Endothelial cell of umbilical vein (primary cell): ENCODE measurements around the gene KLLN. TPM values are rescaled to one million over a fixed set of nuclear protein-coding genes. Genes with fewer than 3 reads are reported as not detected.
A peak's percentile ranks its signal among the peaks of the same experiment; 100 is the strongest.

ENCODE experiments used
- BruUV-seq: library from RNA; stranded (reverse); fragments of 400-500 nt; replicated peaks from 2 replicates; lab custom pipeline; 2021; lab: Mats Ljungman, UMichigan
- CTCF ChIA-PET: fragments of 300-600, 350-600 bp; sonication (Branson Sonifier 250); formaldehyde crosslinking; loops from one replicate; lab custom pipeline; 2021; ENCODE audit warnings: antibody characterized with exemption, inconsistent platforms; lab: Charles Lee
- POLR2A ChIA-PET: fragments of 300-600, 350-600 bp; sonication (Branson Sonifier 250); formaldehyde crosslinking; loops from one replicate; lab custom pipeline; 2021; ENCODE audit warnings: antibody characterized with exemption, inconsistent platforms; lab: Charles Lee
- DNase-seq: peaks from one replicate; pipeline ENCODE4 v3.0.0-alpha.2; 2011; ENCODE audit warnings: low read depth, low spot score
- FAIRE-seq: peaks from 2 replicates; lab custom pipeline; 2011; peaks lifted over from hg19 to GRCh38; lab: Jason Lieb, UNC
- H2AFZ ChIP-seq: 2 replicates; pipeline ENCODE4 v1.6.0; 2012; ENCODE audit warnings: low read depth, low read length, control low read depth, inconsistent platforms
- H3K27ac ChIP-seq: 2 replicates; pipeline ENCODE4 v1.5.1; 2011; ENCODE audit warnings: low read depth, mild to moderate bottlenecking, control low read depth, low read length, moderate library complexity; ENCODE audit not compliant: insufficient read depth
- H3K27me3 ChIP-seq, 2 experiments: 2 replicates each; pipeline versions ENCODE4 v1.6.0 to v1.6.1; 2011; ENCODE audit warnings: low read length in 2 of 2, mixed read lengths in 1 of 2; ENCODE audit not compliant: control insufficient read depth in 2 of 2, insufficient read depth in 2 of 2
- H3K36me3 ChIP-seq, 2 experiments: 2 replicates in 1 of 2; 3 replicates in 1 of 2; pipeline ENCODE4 v1.5.1; 2011; ENCODE audit warnings: low read length in 2 of 2, mild to moderate bottlenecking in 1 of 2, moderate library complexity in 1 of 2; ENCODE audit not compliant: control insufficient read depth in 2 of 2, insufficient read depth in 2 of 2; ENCODE audit errors: extremely low read depth in 1 of 2
- H3K4me1 ChIP-seq: 3 replicates; pipeline ENCODE4 v1.5.1; 2011; ENCODE audit warnings: mild to moderate bottlenecking, low read length; ENCODE audit not compliant: control insufficient read depth, insufficient read depth; ENCODE audit errors: extremely low read depth
- H3K4me2 ChIP-seq: 2 replicates; pipeline ENCODE4 v1.6.1; 2011; ENCODE audit warnings: low read length, control low read depth, mixed read lengths; ENCODE audit not compliant: insufficient read depth
- H3K4me3 ChIP-seq, 3 experiments: fragments of 200-600 bp in 1 of 3; sonication (generic), shearing (Covaris generic) in 1 of 3; replicated peaks in 1 of 3; 2 replicates each; pipeline ENCODE4 v1.5.1; 2011 to 2016; ENCODE audit warnings: control low read depth in 3 of 3, low read length in 3 of 3, mild to moderate bottlenecking in 2 of 3, inconsistent platforms in 1 of 3, low read depth in 1 of 3, moderate library complexity in 1 of 3; ENCODE audit not compliant: insufficient read depth in 1 of 3
- H3K79me2 ChIP-seq: 2 replicates; pipeline ENCODE4 v1.6.0; 2012; ENCODE audit warnings: low read length, inconsistent platforms; ENCODE audit not compliant: control insufficient read depth, insufficient read depth
- H3K9ac ChIP-seq: replicated peaks from 2 replicates; pipeline ENCODE3; 2011; ENCODE audit warnings: low read length, control low read depth; ENCODE audit not compliant: insufficient read depth; ENCODE audit errors: extremely low read depth
- H3K9me1 ChIP-seq: replicated peaks from 3 replicates; pipeline ENCODE4 v1.6.0; 2011; ENCODE audit warnings: mild to moderate bottlenecking, low read length; ENCODE audit not compliant: control insufficient read depth, insufficient read depth; ENCODE audit errors: extremely low read depth
- H3K9me3 ChIP-seq: replicated peaks from 2 replicates; pipeline ENCODE4 v1.5.1; 2012; ENCODE audit warnings: low read length, inconsistent platforms; ENCODE audit not compliant: control insufficient read depth, insufficient read depth
- H4K20me1 ChIP-seq: replicated peaks from 2 replicates; pipeline ENCODE3; 2011; ENCODE audit warnings: mild to moderate bottlenecking, low read length; ENCODE audit not compliant: control insufficient read depth, insufficient read depth; ENCODE audit errors: extremely low read depth
- CTCF ChIP-seq, 2 donors: IDR thresholded peaks; 1 replicate in 1 of 2; 2 replicates in 1 of 2; pipeline ENCODE4 v1.5.1; 2011; ENCODE audit warnings: low read length in 2 of 2, mild to moderate bottlenecking in 2 of 2, moderate library complexity in 2 of 2, control low read depth in 1 of 2, inconsistent platforms in 1 of 2, low read depth in 1 of 2; ENCODE audit not compliant: insufficient read depth in 1 of 2; ENCODE audit errors: extremely low read depth in 1 of 2
- EZH2 ChIP-seq: IDR thresholded peaks from 2 replicates; pipeline ENCODE4 v1.6.1; 2012; ENCODE audit warnings: borderline replicate concordance, low read depth, mild to moderate bottlenecking, moderate library complexity, low read length, inconsistent platforms; ENCODE audit not compliant: severe bottlenecking
- FOS ChIP-seq: IDR thresholded peaks from 2 replicates; pipeline ENCODE4 v1.6.1; 2011; ENCODE audit warnings: mild to moderate bottlenecking, low read length, moderate library complexity, borderline replicate concordance; ENCODE audit not compliant: insufficient read depth
- GATA2 ChIP-seq: IDR thresholded peaks from 2 replicates; pipeline ENCODE4 v1.7.0; 2011; ENCODE audit warnings: low read depth, mild to moderate bottlenecking, moderate library complexity, mixed read lengths, low read length; ENCODE audit not compliant: insufficient read length, insufficient read depth
- JUN ChIP-seq: IDR thresholded peaks from 2 replicates; pipeline ENCODE4 v1.6.1; 2011; ENCODE audit warnings: borderline replicate concordance, low read depth; ENCODE audit not compliant: insufficient read length, insufficient read depth
- MAX ChIP-seq: IDR thresholded peaks from 2 replicates; pipeline ENCODE4 v1.6.1; 2011; ENCODE audit not compliant: insufficient read depth, insufficient read length
- MYC ChIP-seq: IDR thresholded peaks from one replicate; pipeline ENCODE4 v1.6.1; 2011; ENCODE audit warnings: mild to moderate bottlenecking, low read depth, low read length
- POLR2A ChIP-seq: IDR thresholded peaks from 2 replicates; pipeline ENCODE4 v1.6.1; 2012; ENCODE audit warnings: low read depth, mild to moderate bottlenecking, control low read depth, low read length
- POLR2AphosphoS5 ChIP-seq: IDR thresholded peaks from 2 replicates; pipeline ENCODE4 v1.6.1; 2012; ENCODE audit warnings: low read depth, mild to moderate bottlenecking, control low read depth, low read length, moderate library complexity; ENCODE audit not compliant: insufficient read depth
- dilution Hi-C: fragments of 300-500 bp; cut with MboI; formaldehyde crosslinking; loops from one replicate; pipeline ENCODE4 v1.15.0; 2019; ENCODE audit warnings: low sequenced_read_pairs; ENCODE audit not compliant: extremely low pct_ligation_motif_present
- intact Hi-C: fragments of 100-400 bp; cut with micrococcal nuclease; formaldehyde crosslinking; loops from one replicate; pipeline ENCODE4 v1.10.0; 2022
- polyA plus RNA-seq, 4 experiments: library from polyadenylated mRNA; depleted of rRNA in 3 of 4; stranded (reverse) in 3 of 4; unstranded in 1 of 4; fragments of >200 nt; gene quantifications; 2 replicates each; pipeline versions ENCODE4 v1.2.1 to v1.2.3, GENCODE V29; 2011 to 2012; ENCODE audit warnings: missing spikeins in 1 of 4
- total RNA-seq: library from RNA; stranded (reverse); gene quantifications from 2 replicates; pipeline ENCODE4 v1.2.3, GENCODE V29; 2021

KLLN gene
- total and polyA plus RNA-seq, 2 donors (not counting 3 experiments of a cell fraction or from before 2014, with no cell fraction given), result 0.14 to 0.31 TPM

GRCh38 chr10:87844837-87845623 lies 18.3 kb downstream of the KLLN start:
- Histone ChIP-seq H2AFZ (no peak overlapping the region), H3K4me3 (no peak overlapping the region), H3K36me3 (no peaks in the 10 kb centered on the region), H3K9me1 (no peaks in the 10 kb centered on the region), H4K20me1 (no peaks in the 10 kb centered on the region), H3K27ac (no peak overlapping the region), H3K9me3 (no peaks in the 10 kb centered on the region), H3K9ac (no peak overlapping the region), H3K4me1 (peaks cover 3% of the 10 kb centered on the region), H3K4me2 (no peak overlapping the region), H3K79me2 (no peaks in the 10 kb centered on the region), H3K27me3 (no peaks in the 10 kb centered on the region)
- ChIA-PET POLR2A (no interaction called here), CTCF (interaction anchor here (0.8 to 3.8 kb wide), 7 partner anchors 72 to 708 kb away, joined by 3 to 12 read pairs (median 4); no protein-coding TSS in a partner anchor)
- BruUV-seq, result no TSS peak
- DNase-seq (peak; percentile 55), FAIRE-seq (no peak)
- dilution Hi-C loops, result no loop called here
- peak; percentile 81 for TF ChIP-seq FOS
- no peak for TF ChIP-seq MAX
- peak; percentile 54 for TF ChIP-seq JUN
- intact Hi-C loops, result no loop called here

DNA sequence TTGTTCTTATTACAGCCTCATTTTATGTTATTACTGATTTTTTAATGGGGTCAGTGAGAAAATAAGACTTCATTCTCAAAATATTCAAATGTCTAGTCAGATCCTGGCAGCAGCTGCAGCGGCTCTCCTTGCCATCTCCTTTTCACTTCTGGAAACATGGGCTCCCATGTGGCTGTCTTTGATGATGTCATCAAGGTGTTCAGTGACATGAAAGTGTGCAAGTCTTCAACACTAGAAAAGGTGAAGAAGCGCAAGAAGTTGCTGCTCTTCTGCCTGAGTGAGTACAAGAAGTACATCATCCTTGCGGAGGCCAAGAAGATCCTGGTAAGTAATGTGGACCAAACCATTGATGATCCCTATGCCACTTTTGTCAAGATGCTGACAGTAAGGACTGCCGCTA lies 19.6 kb downstream of the KLLN start:
- Histone ChIP-seq H3K9me1 (no peaks in the 10 kb centered on the region), H3K79me2 (no peaks in the 10 kb centered on the region), H3K4me3 (no peak overlapping the region), H3K4me2 (no peak overlapping the region), H3K27me3 (no peaks in the 10 kb centered on the region), H4K20me1 (no peaks in the 10 kb centered on the region), H3K36me3 (no peaks in the 10 kb centered on the region), H3K4me1 (peaks cover 3% of the 10 kb centered on the region), H2AFZ (no peak overlapping the region), H3K9me3 (no peaks in the 10 kb centered on the region), H3K27ac (no peak overlapping the region), H3K9ac (no peak overlapping the region)
- ChIA-PET POLR2A (no interaction called here), CTCF (interaction anchor here (1.0 kb wide), 1 partner anchor 546 kb away, joined by 3 read pairs; no protein-coding TSS in a partner anchor)
- BruUV-seq, result no TSS peak
- FAIRE-seq (no peak), DNase-seq (no peak)
- intact Hi-C loops (no loop called here), dilution Hi-C loops (no loop called here)
- TF ChIP-seq POLR2AphosphoS5 (no peak), POLR2A (no peak), FOS (no peak), EZH2 (no peak), MYC (no peak), MAX (no peak), CTCF (IDR thresholded peaks at IDR 0.05; ENCODE audit: extremely low read depth in 1 of 2, insufficient read depth in 1 of 2, low read depth in 1 of 2, low read length in 2 of 2) (no peak), JUN (no peak), GATA2 (no peak)
